ENCODE results near the gene XXYLT1.

XXYLT1 gene

DNA sequence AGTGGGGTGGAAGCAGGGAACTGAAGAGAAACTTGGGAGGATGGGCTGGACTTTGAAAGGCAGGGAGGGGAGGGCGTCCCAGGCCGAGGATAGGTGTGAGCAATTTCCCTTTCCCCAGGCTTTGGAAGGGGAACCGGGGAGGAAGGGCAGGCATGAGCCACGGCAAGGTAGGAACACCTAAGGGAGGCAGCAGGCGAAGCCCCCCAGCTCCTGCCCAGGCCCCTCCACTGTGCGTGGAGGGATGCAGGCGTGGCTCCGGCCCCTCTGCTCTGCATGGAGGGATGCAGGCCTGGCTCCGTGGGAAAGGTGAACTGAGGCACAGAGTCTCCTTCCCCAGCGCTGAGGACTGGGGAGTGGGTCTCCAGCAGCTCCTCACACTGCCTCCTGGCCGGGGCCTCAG, 236.4 kb downstream of the XXYLT1 start:
- no peak for DNase-seq

DNA sequence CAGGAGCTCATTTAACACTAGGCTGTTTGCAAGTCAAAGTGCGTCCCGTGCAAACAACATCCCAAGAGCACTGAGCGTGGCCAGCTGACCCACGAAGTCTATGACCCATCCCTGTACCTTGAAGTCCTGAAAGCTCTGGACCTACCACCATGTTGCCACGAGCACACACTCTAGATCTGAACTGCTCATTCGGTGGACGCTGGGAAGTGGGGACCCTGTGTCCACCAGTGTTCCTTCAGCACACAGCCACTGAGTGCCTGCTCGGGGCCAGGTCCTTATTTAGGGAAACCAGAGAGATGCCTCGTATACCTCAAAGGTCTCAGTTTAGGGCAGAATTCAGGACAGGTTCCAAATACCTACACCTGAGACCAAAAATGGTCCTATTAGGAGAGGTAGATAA, 236.9 kb downstream of the XXYLT1 start:
- no peak for DNase-seq

DNA sequence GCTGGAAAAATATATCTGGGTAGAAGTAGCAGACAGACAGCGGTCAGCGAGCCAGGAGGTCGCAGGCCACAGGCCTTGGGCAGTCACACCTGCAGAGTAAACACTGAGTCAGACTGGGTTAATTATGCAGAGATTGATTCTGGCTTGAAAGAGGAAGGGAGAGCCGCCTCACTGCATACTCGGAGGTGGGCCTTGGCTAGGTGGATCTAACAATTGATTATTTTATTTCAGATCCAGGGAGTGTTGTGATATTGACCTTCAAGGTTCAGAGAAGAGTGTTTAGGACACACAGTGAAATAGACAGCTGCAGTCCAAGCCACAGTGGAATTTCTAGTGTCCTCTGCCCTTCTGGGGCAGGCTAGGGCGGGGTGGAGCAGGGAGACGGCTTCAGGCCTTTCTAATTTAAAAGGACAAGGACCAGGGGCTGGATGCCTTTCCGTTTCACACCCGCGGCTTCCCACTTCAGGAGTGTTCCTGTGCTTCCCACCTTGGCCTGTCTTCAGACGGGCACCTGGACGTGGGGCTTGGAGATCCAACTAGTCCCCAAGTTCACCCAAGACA, 237.3 kb downstream of the XXYLT1 start:
- no peak for DNase-seq

DNA sequence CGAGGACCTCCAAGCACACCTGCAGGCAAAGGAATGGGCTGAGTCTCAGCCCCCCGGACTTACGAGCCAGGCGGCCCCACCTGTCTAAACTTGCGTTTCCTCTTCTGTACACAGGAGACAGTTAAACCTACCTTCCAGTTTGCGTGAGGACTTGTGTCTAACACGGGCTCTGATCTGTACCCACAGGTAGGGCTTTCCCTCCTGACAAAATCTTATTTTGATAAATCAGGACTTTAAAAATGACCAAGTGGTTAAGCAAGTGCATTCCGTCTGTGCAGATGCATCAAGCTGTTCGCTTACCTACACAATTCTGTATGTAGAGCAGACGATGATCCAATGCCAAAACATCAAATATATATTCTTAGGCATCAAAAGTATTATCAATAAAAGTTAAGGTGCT, 238.0 kb downstream of the XXYLT1 start:
- DNase-seq, result no peak

DNA sequence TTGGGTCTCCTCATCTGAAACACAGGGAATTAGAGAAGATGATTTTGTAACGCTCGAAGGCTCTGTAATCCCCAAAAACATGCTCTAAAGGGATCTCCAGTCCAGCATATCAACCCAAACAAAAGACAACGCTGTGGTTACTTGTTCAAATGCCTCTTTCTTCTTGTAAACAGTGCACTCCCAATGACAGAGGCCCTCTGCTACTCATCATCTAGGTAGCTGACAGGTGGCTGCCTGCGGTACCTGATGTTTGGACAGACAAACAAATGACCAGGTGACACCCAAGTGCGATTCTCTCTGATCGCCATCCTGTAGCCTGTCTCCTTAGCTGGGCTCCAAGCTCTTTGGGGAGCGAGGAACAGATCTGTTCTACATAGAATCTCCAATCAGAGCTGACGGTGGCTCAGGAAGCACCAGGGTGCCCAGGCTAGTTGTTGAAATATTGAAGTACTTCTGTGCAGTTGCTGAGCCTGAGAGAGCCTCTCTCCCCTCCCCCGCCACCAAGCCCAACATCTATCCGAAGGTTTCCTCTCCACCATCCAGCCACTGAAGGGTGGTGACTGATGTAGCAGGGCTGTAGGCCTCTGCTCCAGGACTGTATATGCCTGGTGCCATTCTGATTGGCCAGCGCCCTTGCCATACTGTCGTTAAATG, 238.7 kb downstream of the XXYLT1 start:
- DNase-seq, result no peak

DNA sequence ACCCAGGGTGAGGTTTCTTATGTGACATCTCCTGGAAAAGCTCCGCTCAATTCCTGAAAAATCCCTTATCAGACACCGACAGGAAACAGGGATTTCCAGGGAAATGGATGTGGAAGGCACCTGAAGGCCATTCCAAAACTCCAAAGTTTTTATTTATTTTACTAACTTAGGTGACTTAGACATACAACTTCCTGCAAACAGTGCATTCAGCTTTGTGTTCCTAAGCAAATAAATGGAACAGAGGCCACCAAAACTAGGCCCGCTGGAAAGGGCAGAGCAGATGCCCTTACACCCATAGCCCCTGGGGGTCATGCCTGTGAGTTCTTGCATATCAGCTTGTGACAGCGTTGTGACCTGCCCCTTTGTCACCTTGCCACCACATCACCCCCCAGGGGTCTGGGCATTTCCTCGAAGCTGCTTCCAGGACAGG, 239.4 kb downstream of the XXYLT1 start:
- no peak for DNase-seq

DNA sequence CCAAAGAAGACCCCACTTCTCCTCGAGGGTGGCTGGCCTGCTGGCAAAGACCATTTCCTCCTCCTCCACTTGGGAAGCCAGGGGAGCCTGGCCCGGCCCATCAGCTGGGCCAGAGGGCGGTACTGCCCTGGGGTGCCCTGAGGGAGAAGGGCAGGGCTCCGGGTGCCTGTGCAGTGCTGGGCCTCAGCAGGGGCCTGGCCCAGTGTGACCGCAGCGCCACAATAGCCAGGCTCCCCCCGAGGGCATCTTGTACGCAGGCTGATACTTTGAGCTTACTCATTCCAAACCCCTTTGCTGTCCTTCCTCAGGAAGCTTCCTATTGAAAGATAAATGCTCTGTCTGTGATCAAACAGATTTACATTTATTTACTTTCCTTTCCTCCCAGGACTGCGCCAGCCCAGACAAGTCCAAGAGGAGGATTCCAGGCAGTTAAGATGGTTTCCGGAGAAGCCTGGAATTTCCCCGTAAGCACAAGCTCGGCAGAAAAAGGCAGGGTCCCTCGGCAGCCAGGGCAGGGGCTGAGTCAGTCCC, 240.1 kb downstream of the XXYLT1 start:
- DNase-seq, result no peak

DNA sequence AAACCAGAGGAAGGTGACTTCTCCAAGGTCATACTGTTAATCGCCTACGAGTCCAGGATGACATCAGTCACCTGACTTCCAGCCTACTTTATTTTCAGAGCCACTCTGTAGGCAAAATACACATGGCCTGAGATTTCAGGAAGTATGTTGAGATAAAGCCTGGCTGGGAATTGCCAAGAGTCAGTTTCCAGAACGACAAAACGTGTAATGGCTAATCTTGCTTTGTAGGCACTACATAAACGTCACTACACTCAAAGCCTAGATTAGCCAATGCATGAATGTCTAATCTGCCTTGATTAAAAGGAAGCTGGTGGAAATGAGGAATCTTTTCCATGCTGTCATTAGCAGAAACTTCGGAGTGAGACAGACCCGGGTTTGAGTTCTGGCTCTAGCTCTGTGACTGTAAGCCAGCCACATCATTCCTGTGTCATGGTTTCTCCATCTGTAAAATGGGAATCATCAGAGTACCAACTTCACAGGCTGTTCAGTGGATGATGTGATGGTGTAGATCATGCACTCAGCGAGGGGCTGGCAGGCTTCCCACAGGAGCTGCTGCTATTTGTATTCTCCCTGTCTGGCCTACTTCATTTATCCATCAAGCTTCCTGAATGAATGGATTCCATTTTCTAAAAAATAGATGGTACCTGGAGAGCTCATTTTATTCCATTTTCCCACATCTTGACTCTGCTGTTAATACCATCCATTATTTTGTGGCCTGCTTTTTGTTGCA, 241.9 kb downstream of the XXYLT1 start:
- DNase-seq, result no peak

DNA sequence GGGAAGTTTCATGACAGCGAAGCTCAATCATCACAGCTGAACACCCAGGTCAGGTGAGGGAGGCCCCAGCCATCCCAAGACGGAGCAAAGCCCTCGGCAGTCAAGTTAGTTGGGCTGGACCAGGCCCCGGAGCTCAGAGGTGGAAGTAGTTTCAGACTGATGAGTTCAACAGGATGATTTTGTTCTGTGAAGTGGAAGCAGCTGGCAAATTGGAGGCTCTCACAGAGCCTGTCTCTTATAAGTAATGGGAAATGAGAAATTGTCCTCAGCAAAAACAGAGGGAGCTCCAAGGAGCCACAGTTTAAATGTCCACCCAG, 245.1 kb downstream of the XXYLT1 start:
- DNase-seq, result no peak

DNA sequence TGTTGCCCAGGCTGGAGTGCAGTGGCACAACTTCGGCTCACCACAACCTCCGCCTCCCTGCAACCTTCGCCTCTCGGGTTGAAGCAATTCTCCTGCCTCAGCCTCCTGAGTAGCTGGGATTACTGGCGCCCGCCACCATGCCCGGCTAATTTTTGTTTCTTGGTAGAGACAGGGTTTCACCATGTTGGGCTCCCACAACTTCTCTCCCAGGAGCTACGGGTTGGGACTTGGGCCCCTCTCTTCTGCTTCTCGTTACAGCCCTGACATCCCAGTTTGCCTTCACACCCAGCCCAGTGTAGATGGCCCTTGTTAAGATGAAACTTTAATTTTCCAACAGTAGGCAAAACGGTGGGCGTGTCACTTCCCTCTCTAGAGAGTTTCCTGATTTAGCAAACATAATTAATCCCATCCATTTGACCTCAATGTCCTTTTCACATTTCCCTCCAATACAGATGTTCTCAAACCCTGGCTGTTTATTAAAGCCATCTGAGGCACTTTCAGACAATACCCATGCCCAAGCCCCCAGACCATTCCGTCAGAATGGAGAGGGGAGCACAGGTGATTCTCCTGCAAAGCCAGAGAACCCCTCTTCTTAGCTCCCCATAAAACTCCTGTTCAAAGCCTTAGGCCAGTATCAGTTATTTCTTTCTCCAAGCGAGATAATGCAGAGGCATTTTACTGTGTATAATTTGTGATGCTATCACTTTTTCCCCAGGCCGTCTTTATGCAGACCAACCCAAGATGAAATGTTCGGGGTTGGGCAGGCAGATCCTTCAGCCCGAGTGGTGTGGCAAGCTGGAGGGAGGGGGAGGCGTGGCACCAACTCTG, 245.7 kb downstream of the XXYLT1 start:
- no peak for DNase-seq

DNA sequence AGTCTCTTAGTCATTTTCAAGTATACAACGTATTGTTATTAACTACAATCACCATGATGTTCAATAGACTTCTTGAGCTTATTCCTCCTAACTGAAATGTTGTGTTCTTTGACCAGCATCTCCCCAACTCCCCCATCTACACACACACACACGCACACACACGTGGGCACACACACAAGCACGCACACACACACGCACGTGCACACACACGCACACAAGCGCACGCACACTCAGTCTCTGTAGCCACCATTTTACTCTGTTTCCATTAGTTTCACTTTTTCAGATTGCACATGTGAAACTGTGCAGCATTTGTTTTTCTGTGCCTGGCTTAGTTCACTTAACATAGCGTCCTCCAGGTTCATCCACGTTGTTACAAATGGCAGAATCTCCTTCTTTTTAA, 247.0 kb downstream of the XXYLT1 start:
- DNase-seq, result no peak

DNA sequence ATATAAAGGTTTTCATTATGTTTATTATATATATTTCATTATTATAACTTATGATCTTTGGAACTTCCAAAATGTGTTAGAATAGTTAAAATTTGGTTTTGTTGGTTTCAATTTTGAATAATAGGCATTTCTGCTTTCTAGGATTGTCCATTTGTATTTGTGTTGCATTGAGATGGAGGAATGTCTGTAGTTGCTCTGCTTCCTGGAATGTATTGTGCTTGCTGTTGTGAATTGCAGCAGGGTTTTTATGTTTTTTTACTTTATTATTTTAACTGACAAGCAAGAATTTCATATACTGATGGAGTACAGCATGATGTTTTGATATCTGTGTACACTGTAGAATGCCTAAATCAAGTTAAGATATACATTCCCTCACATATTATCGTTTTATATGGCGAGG, 247.4 kb downstream of the XXYLT1 start:
- DNase-seq, result no peak

DNA sequence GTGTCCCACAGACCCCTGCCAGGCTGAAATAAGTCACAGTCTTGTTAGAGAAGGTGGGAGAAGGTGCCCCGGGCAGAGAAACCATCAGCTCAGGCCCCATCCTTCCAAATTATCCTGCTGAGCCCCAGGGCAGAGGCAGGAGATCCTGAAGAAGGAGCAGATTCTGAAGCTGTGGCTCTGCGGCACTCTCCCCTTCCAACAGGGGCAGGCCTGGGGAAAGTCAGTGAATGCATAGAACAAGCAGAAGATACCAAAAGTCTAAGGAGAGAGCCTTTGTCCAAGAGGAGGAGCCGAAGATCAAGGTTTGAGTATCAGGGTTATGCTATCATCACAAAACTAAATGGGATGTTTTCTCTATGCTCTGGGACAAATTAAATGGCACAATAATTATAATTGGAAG, 249.3 kb downstream of the XXYLT1 start:
- no peak for DNase-seq

DNA sequence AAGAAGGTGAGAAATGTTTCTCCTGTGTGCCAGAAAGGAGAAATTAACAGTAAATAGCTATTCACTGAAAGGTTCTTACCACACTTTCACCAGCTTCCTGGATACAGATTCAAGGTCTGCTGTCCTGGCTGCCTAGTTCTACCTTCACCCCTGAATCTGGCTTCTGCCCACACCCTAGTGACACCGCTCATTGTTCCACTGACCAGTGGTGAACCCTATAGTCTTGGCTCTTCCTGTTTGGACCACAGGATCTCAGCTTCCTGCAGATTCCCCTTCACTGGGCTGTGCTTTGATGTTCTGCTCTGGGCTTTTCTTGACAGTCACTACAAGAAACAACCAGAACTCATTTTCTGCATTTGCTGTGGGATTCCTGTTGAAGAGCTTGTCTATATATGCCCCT, 250.0 kb downstream of the XXYLT1 start:
- no peak for DNase-seq

DNA sequence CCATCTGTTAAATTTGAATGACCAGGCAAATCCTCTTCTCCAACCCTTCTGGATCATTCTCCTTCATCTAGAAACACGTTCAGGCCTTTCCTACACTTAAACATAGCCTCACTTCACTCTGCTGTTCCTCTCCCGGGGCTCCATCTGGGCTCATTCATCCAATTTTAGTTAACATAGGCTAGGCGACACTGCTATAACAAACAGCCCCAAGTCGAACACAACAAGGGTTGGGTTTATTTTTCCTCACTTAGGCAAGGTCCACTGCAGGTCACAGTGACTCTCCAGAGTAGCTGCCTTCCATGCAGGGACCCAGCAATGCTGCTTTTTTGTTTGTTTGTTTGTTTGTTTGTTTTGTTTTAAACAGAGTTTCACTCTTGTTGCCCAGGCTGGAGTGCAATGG, 250.8 kb downstream of the XXYLT1 start:
- no peak for DNase-seq

DNA sequence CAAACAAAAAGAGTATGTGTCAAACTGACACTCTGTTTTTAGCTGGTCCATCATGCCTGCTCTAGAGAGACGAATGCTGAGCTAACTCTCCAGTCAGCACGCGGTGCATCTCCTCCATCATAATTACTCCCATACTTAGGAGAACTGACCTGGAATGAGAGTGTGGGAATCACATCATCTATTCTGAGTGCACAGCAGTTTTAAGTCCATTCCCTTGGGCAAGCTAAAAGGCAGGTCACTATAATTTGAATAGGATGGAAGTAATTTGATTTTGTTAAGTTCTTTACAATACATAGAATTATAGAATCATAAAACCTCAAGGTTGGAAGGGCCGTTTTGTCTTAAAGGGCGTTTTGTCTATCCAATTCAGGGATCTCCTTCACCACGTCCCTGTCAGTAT, 251.6 kb downstream of the XXYLT1 start:
- no peak for DNase-seq
